ENCODE data around the gene OBSCN.

OBSCN gene

DNA sequence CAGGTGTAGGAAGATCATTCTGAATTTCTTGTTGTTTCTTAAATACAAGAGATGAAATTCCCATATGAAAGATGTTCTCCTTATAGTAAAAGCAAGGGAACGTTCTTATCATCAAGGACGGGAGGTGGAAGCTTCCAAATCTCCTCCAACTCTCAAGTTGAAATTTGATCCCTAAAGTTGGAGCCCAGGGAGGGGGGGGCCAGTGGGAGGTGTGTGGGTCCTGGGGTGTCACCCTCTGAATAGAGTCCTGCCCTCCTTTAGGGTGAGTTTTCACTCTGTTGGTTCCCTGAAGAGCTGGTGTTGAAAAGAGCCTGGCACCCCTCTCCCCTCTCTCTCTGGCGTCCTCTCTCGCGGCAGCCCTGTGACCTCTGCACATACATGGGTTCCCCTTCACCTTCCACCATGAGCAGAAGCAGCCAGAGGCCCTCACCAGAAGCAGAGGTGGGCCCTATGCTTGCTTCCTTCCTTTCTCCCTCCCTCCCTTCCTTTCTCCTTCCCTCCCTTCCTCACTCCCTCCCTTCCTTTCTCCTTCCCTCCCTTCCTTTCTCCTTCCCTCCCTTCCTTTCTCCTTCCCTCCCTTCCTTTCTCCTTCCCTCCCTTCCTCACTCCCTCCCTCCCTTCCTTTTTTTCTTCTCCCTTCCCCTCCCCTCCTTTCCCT, 218.8 kb downstream of the OBSCN start:
- no peak for DNase-seq (ENCODE audit: low read depth)

DNA sequence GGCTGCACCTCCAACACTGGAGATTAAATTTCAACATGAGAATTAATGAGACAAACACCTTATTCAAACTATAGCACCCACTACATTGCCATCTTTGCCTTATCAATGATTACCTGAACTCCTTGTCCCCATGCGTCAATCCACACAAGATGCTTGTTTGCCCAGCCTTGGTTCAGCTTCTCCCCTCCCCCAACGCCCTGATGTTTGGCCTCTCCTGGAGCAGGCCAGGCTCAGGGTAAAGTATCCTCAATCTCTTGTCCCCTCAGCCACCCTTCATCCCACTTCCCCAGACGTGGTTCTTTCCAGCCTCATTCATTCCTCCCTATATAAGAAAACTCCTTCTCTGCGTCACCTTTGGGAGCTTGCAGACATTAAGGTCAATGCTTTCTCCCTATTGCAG, 220.6 kb downstream of the OBSCN start:
- no peak for DNase-seq (ENCODE audit: low read depth)
- TF ChIP-seq, protein P1, sequence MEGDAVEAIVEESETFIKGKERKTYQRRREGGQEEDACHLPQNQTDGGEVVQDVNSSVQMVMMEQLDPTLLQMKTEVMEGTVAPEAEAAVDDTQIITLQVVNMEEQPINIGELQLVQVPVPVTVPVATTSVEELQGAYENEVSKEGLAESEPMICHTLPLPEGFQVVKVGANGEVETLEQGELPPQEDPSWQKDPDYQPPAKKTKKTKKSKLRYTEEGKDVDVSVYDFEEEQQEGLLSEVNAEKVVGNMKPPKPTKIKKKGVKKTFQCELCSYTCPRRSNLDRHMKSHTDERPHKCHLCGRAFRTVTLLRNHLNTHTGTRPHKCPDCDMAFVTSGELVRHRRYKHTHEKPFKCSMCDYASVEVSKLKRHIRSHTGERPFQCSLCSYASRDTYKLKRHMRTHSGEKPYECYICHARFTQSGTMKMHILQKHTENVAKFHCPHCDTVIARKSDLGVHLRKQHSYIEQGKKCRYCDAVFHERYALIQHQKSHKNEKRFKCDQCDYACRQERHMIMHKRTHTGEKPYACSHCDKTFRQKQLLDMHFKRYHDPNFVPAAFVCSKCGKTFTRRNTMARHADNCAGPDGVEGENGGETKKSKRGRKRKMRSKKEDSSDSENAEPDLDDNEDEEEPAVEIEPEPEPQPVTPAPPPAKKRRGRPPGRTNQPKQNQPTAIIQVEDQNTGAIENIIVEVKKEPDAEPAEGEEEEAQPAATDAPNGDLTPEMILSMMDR (IDR thresholded peaks at IDR 0.05; ENCODE audit: insufficient read depth, low read depth, low read length, missing control alignments): no peak
- no peak overlapping the region for H3K4me3 ChIP-seq (ENCODE audit: low read length)

More for the DNA sequence above, 218.8 kb downstream of the OBSCN start:
- TF ChIP-seq, protein P1 (IDR thresholded peaks at IDR 0.05; ENCODE audit: insufficient read depth, low read depth, low read length, missing control alignments): no peak
- H3K4me3 ChIP-seq (ENCODE audit: low read length): no peak overlapping the region
